Endothelial cell of umbilical vein (primary cell): ENCODE results near the gene TMEM18. TPM values are rescaled to one million over a fixed set of nuclear protein-coding genes. Genes with fewer than 3 reads are reported as not detected.

Experiments
- BruUV-seq: library from RNA; stranded (reverse); fragments of 400-500 nt; replicated peaks from 2 replicates; lab custom pipeline; 2021; lab: Mats Ljungman, UMichigan
- CTCF ChIA-PET: fragments of 300-600, 350-600 bp; sonication (Branson Sonifier 250); formaldehyde crosslinking; loops from one replicate; lab custom pipeline; 2021; ENCODE audit warnings: antibody characterized with exemption, inconsistent platforms; lab: Charles Lee
- POLR2A ChIA-PET: fragments of 300-600, 350-600 bp; sonication (Branson Sonifier 250); formaldehyde crosslinking; loops from one replicate; lab custom pipeline; 2021; ENCODE audit warnings: antibody characterized with exemption, inconsistent platforms; lab: Charles Lee
- DNase-seq: peaks from one replicate; pipeline ENCODE4 v3.0.0-alpha.2; 2011; ENCODE audit warnings: low read depth, low spot score
- FAIRE-seq: peaks from 2 replicates; lab custom pipeline; 2011; peaks lifted over from hg19 to GRCh38; lab: Jason Lieb, UNC
- H2AFZ ChIP-seq: 2 replicates; pipeline ENCODE4 v1.6.0; 2012; ENCODE audit warnings: low read depth, low read length, control low read depth, inconsistent platforms
- H3K27ac ChIP-seq: 2 replicates; pipeline ENCODE4 v1.5.1; 2011; ENCODE audit warnings: low read depth, mild to moderate bottlenecking, control low read depth, low read length, moderate library complexity; ENCODE audit not compliant: insufficient read depth
- H3K27me3 ChIP-seq, 2 experiments: 2 replicates each; pipeline versions ENCODE4 v1.6.0 to v1.6.1; 2011; ENCODE audit warnings: low read length in 2 of 2, mixed read lengths in 1 of 2; ENCODE audit not compliant: control insufficient read depth in 2 of 2, insufficient read depth in 2 of 2
- H3K36me3 ChIP-seq, 2 experiments: 2 replicates in 1 of 2; 3 replicates in 1 of 2; pipeline ENCODE4 v1.5.1; 2011; ENCODE audit warnings: low read length in 2 of 2, mild to moderate bottlenecking in 1 of 2, moderate library complexity in 1 of 2; ENCODE audit not compliant: control insufficient read depth in 2 of 2, insufficient read depth in 2 of 2; ENCODE audit errors: extremely low read depth in 1 of 2
- H3K4me1 ChIP-seq: 3 replicates; pipeline ENCODE4 v1.5.1; 2011; ENCODE audit warnings: mild to moderate bottlenecking, low read length; ENCODE audit not compliant: control insufficient read depth, insufficient read depth; ENCODE audit errors: extremely low read depth
- H3K4me2 ChIP-seq: 2 replicates; pipeline ENCODE4 v1.6.1; 2011; ENCODE audit warnings: low read length, control low read depth, mixed read lengths; ENCODE audit not compliant: insufficient read depth
- H3K4me3 ChIP-seq, 3 experiments: fragments of 200-600 bp in 1 of 3; sonication (generic), shearing (Covaris generic) in 1 of 3; replicated peaks in 1 of 3; 2 replicates each; pipeline ENCODE4 v1.5.1; 2011 to 2016; ENCODE audit warnings: control low read depth in 3 of 3, low read length in 3 of 3, mild to moderate bottlenecking in 2 of 3, inconsistent platforms in 1 of 3, low read depth in 1 of 3, moderate library complexity in 1 of 3; ENCODE audit not compliant: insufficient read depth in 1 of 3
- H3K79me2 ChIP-seq: 2 replicates; pipeline ENCODE4 v1.6.0; 2012; ENCODE audit warnings: low read length, inconsistent platforms; ENCODE audit not compliant: control insufficient read depth, insufficient read depth
- H3K9ac ChIP-seq: replicated peaks from 2 replicates; pipeline ENCODE3; 2011; ENCODE audit warnings: low read length, control low read depth; ENCODE audit not compliant: insufficient read depth; ENCODE audit errors: extremely low read depth
- H3K9me1 ChIP-seq: replicated peaks from 3 replicates; pipeline ENCODE4 v1.6.0; 2011; ENCODE audit warnings: mild to moderate bottlenecking, low read length; ENCODE audit not compliant: control insufficient read depth, insufficient read depth; ENCODE audit errors: extremely low read depth
- H3K9me3 ChIP-seq: replicated peaks from 2 replicates; pipeline ENCODE4 v1.5.1; 2012; ENCODE audit warnings: low read length, inconsistent platforms; ENCODE audit not compliant: control insufficient read depth, insufficient read depth
- H4K20me1 ChIP-seq: replicated peaks from 2 replicates; pipeline ENCODE3; 2011; ENCODE audit warnings: mild to moderate bottlenecking, low read length; ENCODE audit not compliant: control insufficient read depth, insufficient read depth; ENCODE audit errors: extremely low read depth
- EZH2 ChIP-seq: IDR thresholded peaks from 2 replicates; pipeline ENCODE4 v1.6.1; 2012; ENCODE audit warnings: borderline replicate concordance, low read depth, mild to moderate bottlenecking, moderate library complexity, low read length, inconsistent platforms; ENCODE audit not compliant: severe bottlenecking
- FOS ChIP-seq: IDR thresholded peaks from 2 replicates; pipeline ENCODE4 v1.6.1; 2011; ENCODE audit warnings: mild to moderate bottlenecking, low read length, moderate library complexity, borderline replicate concordance; ENCODE audit not compliant: insufficient read depth
- GATA2 ChIP-seq: IDR thresholded peaks from 2 replicates; pipeline ENCODE4 v1.7.0; 2011; ENCODE audit warnings: low read depth, mild to moderate bottlenecking, moderate library complexity, mixed read lengths, low read length; ENCODE audit not compliant: insufficient read length, insufficient read depth
- JUN ChIP-seq: IDR thresholded peaks from 2 replicates; pipeline ENCODE4 v1.6.1; 2011; ENCODE audit warnings: borderline replicate concordance, low read depth; ENCODE audit not compliant: insufficient read length, insufficient read depth
- MYC ChIP-seq: IDR thresholded peaks from one replicate; pipeline ENCODE4 v1.6.1; 2011; ENCODE audit warnings: mild to moderate bottlenecking, low read depth, low read length
- POLR2A ChIP-seq: IDR thresholded peaks from 2 replicates; pipeline ENCODE4 v1.6.1; 2012; ENCODE audit warnings: low read depth, mild to moderate bottlenecking, control low read depth, low read length
- POLR2AphosphoS5 ChIP-seq: IDR thresholded peaks from 2 replicates; pipeline ENCODE4 v1.6.1; 2012; ENCODE audit warnings: low read depth, mild to moderate bottlenecking, control low read depth, low read length, moderate library complexity; ENCODE audit not compliant: insufficient read depth
- dilution Hi-C: fragments of 300-500 bp; cut with MboI; formaldehyde crosslinking; loops from one replicate; pipeline ENCODE4 v1.15.0; 2019; ENCODE audit warnings: low sequenced_read_pairs; ENCODE audit not compliant: extremely low pct_ligation_motif_present
- intact Hi-C: fragments of 100-400 bp; cut with micrococcal nuclease; formaldehyde crosslinking; loops from one replicate; pipeline ENCODE4 v1.10.0; 2022
- polyA plus RNA-seq, 4 experiments: library from polyadenylated mRNA; depleted of rRNA in 3 of 4; stranded (reverse) in 3 of 4; unstranded in 1 of 4; fragments of >200 nt; gene quantifications; 2 replicates each; pipeline versions ENCODE4 v1.2.1 to v1.2.3, GENCODE V29; 2011 to 2012; ENCODE audit warnings: missing spikeins in 1 of 4
- total RNA-seq: library from RNA; stranded (reverse); gene quantifications from 2 replicates; pipeline ENCODE4 v1.2.3, GENCODE V29; 2021
- TF ChIP-seq, protein P1 (sequence below): IDR thresholded peaks from 2 replicates; pipeline ENCODE4 v1.6.1; 2011; ENCODE audit not compliant: insufficient read depth, insufficient read length
- TF ChIP-seq, protein P2 (sequence below), 2 donors: IDR thresholded peaks; 1 replicate in 1 of 2; 2 replicates in 1 of 2; pipeline ENCODE4 v1.5.1; 2011; ENCODE audit warnings: low read length in 2 of 2, mild to moderate bottlenecking in 2 of 2, moderate library complexity in 2 of 2, control low read depth in 1 of 2, inconsistent platforms in 1 of 2, low read depth in 1 of 2; ENCODE audit not compliant: insufficient read depth in 1 of 2; ENCODE audit errors: extremely low read depth in 1 of 2

Gene TMEM18
- total and polyA plus RNA-seq, 2 donors (not counting 3 experiments of a cell fraction or from before 2014, with no cell fraction given), result 19.1 to 23.1 TPM

DNA sequence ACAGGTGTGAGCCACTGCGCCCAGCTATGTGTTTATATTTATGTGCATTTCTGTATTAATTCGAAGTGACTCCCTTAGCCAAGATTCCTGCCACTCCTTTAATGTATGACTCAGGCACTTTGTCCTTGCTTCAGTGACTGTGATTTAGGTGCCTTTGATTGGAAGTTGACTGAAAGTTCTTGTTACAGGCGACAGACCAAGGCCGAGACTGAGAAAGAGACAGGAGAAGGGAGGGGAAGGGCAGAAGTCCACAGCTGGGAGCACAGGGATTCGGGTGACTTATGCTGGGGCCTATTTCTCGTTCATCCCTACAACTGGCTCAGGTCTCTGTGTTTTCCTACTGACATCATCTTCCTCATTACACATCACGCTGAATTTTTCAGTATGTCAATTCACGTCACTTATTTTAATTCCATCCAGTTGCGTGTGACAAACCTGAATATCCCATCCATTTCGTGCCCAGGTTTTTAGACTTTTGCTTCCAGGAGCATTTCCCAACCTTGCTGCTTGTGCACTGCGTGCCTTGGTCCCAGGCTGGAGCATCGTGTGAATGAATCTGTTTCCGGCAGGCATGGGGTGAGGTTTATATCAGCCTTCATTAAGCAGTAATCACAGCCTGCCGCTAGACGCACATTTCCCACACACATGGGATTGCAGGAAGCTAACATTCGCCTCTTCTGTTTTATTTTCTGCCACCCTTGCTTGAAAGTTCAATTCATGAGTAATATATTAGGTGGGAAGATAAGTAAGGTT, 42.4 kb downstream of the TMEM18 start:
- no TSS peak for BruUV-seq
- Histone ChIP-seq H3K4me1 (no peaks in the 10 kb centered on the region), H3K9ac (no peak overlapping the region), H3K79me2 (no peaks in the 10 kb centered on the region), H3K36me3 (no peaks in the 10 kb centered on the region), H2AFZ (no peak overlapping the region), H3K9me1 (no peaks in the 10 kb centered on the region), H4K20me1 (no peaks in the 10 kb centered on the region), H3K27me3 (no peaks in the 10 kb centered on the region), H3K27ac (no peak overlapping the region), H3K4me3 (no peak overlapping the region), H3K4me2 (no peak overlapping the region), H3K9me3 (no peaks in the 10 kb centered on the region)
- TF ChIP-seq POLR2A (no peak), FOS (no peak), POLR2AphosphoS5 (no peak), GATA2 (no peak), MYC (no peak), EZH2 (no peak), JUN (no peak)
- TF ChIP-seq, protein P1, sequence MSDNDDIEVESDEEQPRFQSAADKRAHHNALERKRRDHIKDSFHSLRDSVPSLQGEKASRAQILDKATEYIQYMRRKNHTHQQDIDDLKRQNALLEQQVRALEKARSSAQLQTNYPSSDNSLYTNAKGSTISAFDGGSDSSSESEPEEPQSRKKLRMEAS, result no peak
- TF ChIP-seq, protein P2, sequence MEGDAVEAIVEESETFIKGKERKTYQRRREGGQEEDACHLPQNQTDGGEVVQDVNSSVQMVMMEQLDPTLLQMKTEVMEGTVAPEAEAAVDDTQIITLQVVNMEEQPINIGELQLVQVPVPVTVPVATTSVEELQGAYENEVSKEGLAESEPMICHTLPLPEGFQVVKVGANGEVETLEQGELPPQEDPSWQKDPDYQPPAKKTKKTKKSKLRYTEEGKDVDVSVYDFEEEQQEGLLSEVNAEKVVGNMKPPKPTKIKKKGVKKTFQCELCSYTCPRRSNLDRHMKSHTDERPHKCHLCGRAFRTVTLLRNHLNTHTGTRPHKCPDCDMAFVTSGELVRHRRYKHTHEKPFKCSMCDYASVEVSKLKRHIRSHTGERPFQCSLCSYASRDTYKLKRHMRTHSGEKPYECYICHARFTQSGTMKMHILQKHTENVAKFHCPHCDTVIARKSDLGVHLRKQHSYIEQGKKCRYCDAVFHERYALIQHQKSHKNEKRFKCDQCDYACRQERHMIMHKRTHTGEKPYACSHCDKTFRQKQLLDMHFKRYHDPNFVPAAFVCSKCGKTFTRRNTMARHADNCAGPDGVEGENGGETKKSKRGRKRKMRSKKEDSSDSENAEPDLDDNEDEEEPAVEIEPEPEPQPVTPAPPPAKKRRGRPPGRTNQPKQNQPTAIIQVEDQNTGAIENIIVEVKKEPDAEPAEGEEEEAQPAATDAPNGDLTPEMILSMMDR (IDR thresholded peaks at IDR 0.05; ENCODE audit: extremely low read depth in 1 of 2, insufficient read depth in 1 of 2, low read depth in 1 of 2, low read length in 2 of 2), result no peak
- FAIRE-seq (no peak), DNase-seq (no peak)
- ChIA-PET POLR2A (no interaction called here), CTCF (interaction anchor here (0.7 kb wide), 1 partner anchor 388 kb away, joined by 3 read pairs; no protein-coding TSS in a partner anchor)
- dilution Hi-C loops, result no loop called here
- intact Hi-C loops, result no loop called here
